Measurements from ENCODE around the gene CES1. TPM values are rescaled to one million over a fixed set of nuclear protein-coding genes. Genes with fewer than 3 reads are reported as not detected.

The CES1 gene
- total RNA-seq, 1 donor, result 2.9 TPM

GRCh38 chr16:55824473-55825000 lies 8.4 kb downstream of the CES1 start:
- H2AFZ ChIP-seq (ENCODE audit: low read length), result no peak overlapping the region
- DNase-seq (ENCODE audit: insufficient read length, low spot score, missing footprints), result no peak

GRCh38 chr16:55822280-55822810 lies 10.6 kb downstream of the CES1 start:
- H3K9me3 ChIP-seq (ENCODE audit: low read depth, low read length), result no peaks in the 10 kb centered on the region
- no peaks in the 10 kb centered on the region for H3K36me3 ChIP-seq (ENCODE audit: insufficient read depth, low read length)
- DNase-seq (ENCODE audit: insufficient read length, low spot score, missing footprints), result no peak
- H3K27me3 ChIP-seq (ENCODE audit: insufficient read depth, low read length), result no peaks in the 10 kb centered on the region
- no peak overlapping the region for H3K27ac ChIP-seq (ENCODE audit: low read depth, low read length)
- no peaks in the 10 kb centered on the region for H3K4me1 ChIP-seq (ENCODE audit: insufficient read depth, low read length)
- H3K4me2 ChIP-seq (ENCODE audit: insufficient read depth, low read length), result no peak overlapping the region
- H3K79me2 ChIP-seq (ENCODE audit: insufficient read depth, low read length), result no peaks in the 10 kb centered on the region
- no peak overlapping the region for H2AFZ ChIP-seq (ENCODE audit: low read length)
- TF ChIP-seq CTCF (IDR thresholded peaks at IDR 0.05; ENCODE audit: extremely low read depth, low read depth, low read length), result no peak
- H4K20me1 ChIP-seq (ENCODE audit: insufficient read depth, low read length), result no peaks in the 10 kb centered on the region
- no peak overlapping the region for H3K4me3 ChIP-seq (ENCODE audit: insufficient read depth, low read length)

More at GRCh38 chr16:55824473-55825000, 8.4 kb downstream of the CES1 start:
- Histone ChIP-seq H3K4me1 (ENCODE audit: insufficient read depth, low read length) (no peaks in the 10 kb centered on the region), H4K20me1 (ENCODE audit: insufficient read depth, low read length) (no peaks in the 10 kb centered on the region), H3K27ac (ENCODE audit: low read depth, low read length) (no peak overlapping the region), H3K36me3 (ENCODE audit: insufficient read depth, low read length) (no peaks in the 10 kb centered on the region), H3K9me3 (ENCODE audit: low read depth, low read length) (no peaks in the 10 kb centered on the region), H3K4me3 (ENCODE audit: insufficient read depth, low read length) (no peak overlapping the region), H3K27me3 (ENCODE audit: insufficient read depth, low read length) (no peaks in the 10 kb centered on the region), H3K79me2 (ENCODE audit: insufficient read depth, low read length) (no peaks in the 10 kb centered on the region), H3K4me2 (ENCODE audit: insufficient read depth, low read length) (no peak overlapping the region)
- no peak for TF ChIP-seq CTCF (IDR thresholded peaks at IDR 0.05; ENCODE audit: extremely low read depth, low read depth, low read length)

- no peaks in the 10 kb centered on the region for H3K9me3 ChIP-seq (ENCODE audit: low read depth, low read length)
- TF ChIP-seq CTCF (IDR thresholded peaks at IDR 0.05; ENCODE audit: extremely low read depth, low read depth, low read length), result no peak
- no peaks in the 10 kb centered on the region for H3K27me3 ChIP-seq (ENCODE audit: insufficient read depth, low read length)
These were observed 11.7 kb downstream of the CES1 start for GRCh38 chr16:55821210-55821609.

GRCh38 chr16:55820615-55821014 lies 12.3 kb downstream of the CES1 start:
- Histone ChIP-seq H3K4me3 (ENCODE audit: insufficient read depth, low read length) (no peak overlapping the region), H2AFZ (ENCODE audit: low read length) (no peak overlapping the region), H3K4me2 (ENCODE audit: insufficient read depth, low read length) (no peak overlapping the region), H3K9me3 (ENCODE audit: low read depth, low read length) (no peaks in the 10 kb centered on the region), H3K79me2 (ENCODE audit: insufficient read depth, low read length) (no peaks in the 10 kb centered on the region), H3K36me3 (ENCODE audit: insufficient read depth, low read length) (no peaks in the 10 kb centered on the region), H3K27ac (ENCODE audit: low read depth, low read length) (no peak overlapping the region), H3K4me1 (ENCODE audit: insufficient read depth, low read length) (no peaks in the 10 kb centered on the region), H4K20me1 (ENCODE audit: insufficient read depth, low read length) (no peaks in the 10 kb centered on the region), H3K27me3 (ENCODE audit: insufficient read depth, low read length) (no peaks in the 10 kb centered on the region)
- no peak for TF ChIP-seq CTCF (IDR thresholded peaks at IDR 0.05; ENCODE audit: extremely low read depth, low read depth, low read length)
- no peak for DNase-seq (ENCODE audit: insufficient read length, low spot score, missing footprints)

More at GRCh38 chr16:55821210-55821609, 11.7 kb downstream of the CES1 start:
- no peaks in the 10 kb centered on the region for H3K79me2 ChIP-seq (ENCODE audit: insufficient read depth, low read length)
- no peak for DNase-seq (ENCODE audit: insufficient read length, low spot score, missing footprints)
- no peak overlapping the region for H3K4me2 ChIP-seq (ENCODE audit: insufficient read depth, low read length)
- H3K36me3 ChIP-seq (ENCODE audit: insufficient read depth, low read length), result no peaks in the 10 kb centered on the region
- H3K4me1 ChIP-seq (ENCODE audit: insufficient read depth, low read length), result no peaks in the 10 kb centered on the region
- H3K27ac ChIP-seq (ENCODE audit: low read depth, low read length), result no peak overlapping the region
- H2AFZ ChIP-seq (ENCODE audit: low read length), result no peak overlapping the region
- H3K4me3 ChIP-seq (ENCODE audit: insufficient read depth, low read length), result no peak overlapping the region
- H4K20me1 ChIP-seq (ENCODE audit: insufficient read depth, low read length), result no peaks in the 10 kb centered on the region

All from osteoblast (primary cell).